DMS153 treated with DMSO at 0.1 percent for 48 hours (cell line): ENCODE data around the gene PDZK1IP1.

ENCODE experiments used
- DNase-seq: peaks from one replicate; lab custom pipeline; 2025; ENCODE audit not compliant: unreplicated experiment; lab: John Stamatoyannopoulos, UW

PDZK1IP1 gene, protein sequence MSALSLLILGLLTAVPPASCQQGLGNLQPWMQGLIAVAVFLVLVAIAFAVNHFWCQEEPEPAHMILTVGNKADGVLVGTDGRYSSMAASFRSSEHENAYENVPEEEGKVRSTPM

DNA sequence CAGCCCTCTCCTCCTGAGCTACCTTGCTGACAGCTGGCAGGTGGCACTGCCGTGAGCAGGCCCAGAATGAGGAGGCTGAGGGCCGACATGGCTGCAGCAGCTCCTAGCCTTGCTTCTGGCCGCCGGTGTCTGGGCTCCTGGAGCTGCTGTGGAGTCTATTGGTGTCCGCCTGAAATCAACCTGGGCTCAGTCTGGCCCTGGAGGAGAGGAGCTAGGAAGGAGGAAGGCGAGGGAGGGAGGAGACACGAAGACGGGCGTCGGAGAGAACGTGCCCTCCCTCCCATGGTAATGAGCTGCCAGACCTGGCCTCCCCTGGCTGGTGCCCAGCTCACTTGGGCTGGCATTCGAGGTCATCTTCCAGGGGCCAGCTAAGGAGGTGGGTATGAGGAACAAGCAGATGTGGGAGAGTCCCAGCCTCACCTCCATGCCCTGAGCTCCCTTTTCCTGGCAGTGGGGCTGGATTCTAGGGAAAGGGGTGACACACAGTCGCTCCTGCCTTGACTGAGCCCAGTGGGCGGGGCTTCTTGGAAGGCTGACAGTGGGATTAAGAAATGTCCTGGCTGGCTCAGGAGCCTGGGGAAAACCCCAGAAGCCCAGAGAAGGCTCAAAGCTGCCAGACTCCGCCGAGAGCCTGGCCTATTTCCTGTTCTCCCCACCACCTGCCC, at the start of gene PDZK1IP1:
TSS of gene PDZK1IP1 (minus strand) at position 193 of the 665 bp plus-strand sequence. CDS start at position 89, 104 bp downstream.
- DNase-seq, result no peak

DNA sequence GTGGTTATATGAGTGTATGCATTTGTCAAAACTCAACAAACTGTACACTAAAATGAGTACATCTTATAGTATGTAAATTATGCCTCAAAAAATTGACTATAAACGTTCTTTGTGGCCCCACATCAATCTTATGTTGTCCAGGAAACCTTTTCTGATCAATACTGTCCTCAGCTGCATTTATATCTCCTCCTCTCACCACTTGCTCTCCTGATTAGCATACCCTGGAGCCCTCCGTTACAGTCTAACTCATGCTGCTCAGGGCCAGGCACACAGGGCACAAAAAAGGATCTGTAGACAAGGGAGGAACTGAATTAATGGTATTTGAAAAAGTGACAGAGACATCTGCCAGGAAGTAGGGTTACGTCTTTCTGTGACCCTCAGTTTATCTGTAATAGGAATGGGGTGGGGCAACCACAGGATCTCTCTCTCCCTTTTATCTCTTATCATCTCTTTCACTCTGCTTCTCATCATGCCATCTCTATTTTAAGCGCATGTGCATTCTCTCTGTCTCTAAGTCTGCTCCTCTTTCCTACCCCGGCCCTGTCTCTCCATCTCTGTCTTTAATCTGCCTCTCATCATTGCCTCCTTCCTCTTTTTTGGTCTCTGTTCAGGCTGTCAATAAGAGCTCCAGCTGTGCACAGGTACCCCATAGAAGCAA, 49.2 kb upstream of the PDZK1IP1 start:
- no peak for DNase-seq

DNA sequence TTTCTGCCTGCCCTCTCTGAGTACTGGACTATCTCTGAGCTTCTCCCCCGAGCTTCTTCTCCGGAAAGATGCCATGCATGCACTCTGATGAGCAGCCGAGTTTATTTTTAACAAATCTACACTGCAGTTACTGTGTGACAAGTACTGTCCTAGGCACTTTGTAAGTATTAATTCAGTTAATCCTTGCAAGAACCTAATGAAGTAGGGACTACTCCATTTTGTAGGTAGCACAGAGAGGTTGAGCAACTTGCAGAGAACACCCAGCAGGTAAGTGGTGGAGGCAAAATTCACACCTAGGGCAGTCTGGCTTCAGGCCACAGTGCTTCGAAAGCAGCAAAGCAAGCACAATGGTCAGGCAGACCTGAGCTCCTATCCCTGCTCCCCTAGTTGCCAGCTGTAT, 46.0 kb upstream of the PDZK1IP1 start:
- no peak for DNase-seq

DNA sequence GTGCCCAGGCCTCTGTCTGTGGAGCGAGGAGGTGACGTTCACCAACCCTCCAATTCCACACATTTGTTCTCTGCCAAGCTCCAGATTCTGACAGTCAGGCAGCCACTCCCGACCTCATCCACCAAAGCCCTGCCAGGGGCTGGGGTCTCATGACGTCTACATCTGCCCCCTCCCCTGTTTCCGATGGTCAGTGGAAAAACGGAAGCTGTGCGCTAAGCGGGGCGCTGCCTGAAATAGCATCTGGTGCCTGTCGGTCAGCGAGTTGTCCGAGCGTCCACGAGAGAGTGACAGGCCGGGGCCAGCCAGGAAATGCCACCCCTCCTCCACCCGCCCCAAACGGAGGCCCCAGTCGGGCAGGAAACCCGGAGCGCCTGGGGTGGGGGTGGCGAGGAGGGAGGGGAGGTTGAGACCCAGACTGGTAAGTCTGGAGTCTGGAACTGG, 45.4 kb upstream of the PDZK1IP1 start:
- no peak for DNase-seq

DNA sequence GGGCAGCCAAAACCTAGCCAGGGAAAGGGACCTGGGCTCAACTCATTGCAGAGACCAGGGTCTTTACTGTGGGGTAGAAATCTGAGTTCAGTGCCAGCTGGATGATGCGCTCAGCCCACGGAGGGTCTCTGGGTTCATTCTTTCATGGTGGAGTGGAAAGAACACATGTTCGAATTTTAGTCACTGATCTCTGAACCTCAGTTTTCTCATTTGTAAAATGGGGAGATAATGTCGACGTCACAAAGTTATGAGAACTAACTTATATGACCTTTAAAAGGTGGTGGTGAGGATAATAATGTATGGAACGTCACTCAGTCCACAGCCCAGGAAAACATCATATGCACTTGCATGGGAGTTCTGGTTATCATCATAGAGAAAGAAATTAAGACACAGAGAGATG, 43.4 kb upstream of the PDZK1IP1 start:
- DNase-seq, result no peak

DNA sequence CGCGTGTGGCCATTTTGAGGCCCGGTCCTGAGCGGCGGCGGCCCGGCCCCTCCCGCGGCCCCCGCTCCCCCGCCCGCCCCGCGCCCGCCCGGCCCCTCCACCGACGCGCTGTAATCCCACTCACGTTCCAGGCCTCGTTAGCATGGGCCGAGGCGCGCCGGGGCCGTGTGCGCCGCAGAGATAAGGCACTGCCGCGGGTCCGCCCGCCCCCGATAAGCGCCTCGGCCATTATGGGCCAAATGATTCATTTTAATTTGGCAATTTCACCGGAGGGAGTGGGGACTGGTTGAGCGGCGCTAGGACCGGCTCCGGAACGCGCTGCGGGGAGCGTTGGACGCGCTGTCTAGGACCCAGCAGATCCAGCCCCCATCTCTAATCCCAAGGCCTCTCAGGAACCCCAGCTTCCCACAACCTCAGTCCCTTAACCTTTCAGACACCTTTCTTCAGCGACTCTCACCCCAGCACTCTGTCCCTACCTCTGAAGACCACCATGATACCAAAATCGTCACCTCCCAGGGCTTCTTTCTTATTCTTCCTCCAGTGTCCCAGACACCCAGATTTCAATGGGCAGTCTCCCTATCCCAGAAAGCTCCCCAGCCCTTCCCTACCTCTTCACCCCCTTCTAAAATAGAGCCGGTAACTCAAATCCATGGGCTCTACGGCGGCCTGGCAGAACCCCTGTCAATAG, 42.5 kb upstream of the PDZK1IP1 start, which contains the start of gene TAL1:
TSS of gene TAL1 (minus strand) at position 39 of the 688 bp plus-strand sequence. CDS start 6,337 bp downstream, outside the sequence.
- DNase-seq, result no peak

DNA sequence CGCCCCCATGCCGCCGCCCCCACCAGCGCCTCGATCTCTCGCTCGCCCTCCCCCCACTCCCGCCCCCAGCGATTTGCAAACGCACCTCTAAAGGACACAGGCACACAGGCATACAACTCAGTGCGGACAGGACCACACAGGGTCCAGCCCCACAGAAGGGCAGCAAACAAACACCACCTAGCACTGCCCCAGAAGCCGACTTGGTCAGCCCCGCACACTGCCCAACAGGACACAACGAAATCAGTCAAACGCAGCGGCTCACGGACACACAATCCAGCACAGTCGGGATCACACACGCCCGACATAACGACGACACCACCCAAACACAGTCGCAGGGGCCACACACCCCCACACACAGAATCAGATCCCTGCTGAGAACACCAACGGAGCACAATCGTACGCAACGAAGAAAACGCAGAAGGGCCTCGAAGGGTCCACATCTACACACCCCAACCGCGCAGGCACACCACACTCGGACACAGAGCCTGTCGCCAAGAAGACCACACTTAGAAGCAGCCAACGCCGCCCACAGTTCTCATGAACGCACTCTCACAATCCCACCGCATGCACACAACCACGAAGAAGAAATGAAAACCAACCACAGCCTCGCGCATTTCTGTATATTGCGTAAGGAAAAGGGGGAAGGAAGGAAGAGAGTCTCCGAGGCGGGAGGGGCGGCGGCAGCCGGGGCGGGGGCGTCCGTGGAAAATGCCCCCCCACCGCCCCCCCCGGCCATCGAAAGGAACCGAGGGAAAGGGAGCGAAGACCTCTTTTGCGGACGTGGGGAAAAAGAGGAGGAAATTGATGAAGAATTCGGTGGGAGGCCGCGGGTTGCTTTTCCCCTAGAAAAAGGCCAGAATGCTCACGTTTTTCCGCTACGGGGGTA, 41.7 kb upstream of the PDZK1IP1 start:
- no peak for DNase-seq

DNA sequence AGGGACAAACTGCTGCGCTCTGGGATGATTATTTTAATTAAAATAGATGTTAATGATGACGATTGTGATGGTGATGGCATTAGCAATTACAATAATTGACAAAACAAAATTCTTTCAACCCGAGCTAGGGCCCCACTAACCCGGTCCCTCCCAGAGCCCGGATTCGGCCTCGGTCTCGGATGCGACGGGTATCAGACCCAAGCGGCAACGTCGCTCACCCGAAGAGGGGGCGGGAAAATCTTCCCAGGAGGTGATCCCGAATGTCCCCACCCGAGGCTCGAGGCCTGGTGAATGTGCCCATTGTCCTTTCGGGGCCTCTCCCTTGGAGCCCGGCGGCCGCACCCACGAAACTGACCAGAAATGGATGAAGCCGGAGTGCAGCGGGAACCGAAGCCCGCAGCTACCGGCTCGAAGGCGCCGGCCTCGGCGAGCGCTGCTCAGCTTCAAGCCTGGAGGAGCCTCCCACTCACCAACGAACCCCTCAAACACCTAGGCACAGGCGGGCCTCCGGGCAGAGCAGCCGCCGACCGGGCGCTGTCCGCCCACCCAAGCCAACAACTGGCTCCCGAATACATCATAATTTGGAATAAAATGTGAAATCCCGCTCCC, 41.0 kb upstream of the PDZK1IP1 start:
- no peak for DNase-seq

DNA sequence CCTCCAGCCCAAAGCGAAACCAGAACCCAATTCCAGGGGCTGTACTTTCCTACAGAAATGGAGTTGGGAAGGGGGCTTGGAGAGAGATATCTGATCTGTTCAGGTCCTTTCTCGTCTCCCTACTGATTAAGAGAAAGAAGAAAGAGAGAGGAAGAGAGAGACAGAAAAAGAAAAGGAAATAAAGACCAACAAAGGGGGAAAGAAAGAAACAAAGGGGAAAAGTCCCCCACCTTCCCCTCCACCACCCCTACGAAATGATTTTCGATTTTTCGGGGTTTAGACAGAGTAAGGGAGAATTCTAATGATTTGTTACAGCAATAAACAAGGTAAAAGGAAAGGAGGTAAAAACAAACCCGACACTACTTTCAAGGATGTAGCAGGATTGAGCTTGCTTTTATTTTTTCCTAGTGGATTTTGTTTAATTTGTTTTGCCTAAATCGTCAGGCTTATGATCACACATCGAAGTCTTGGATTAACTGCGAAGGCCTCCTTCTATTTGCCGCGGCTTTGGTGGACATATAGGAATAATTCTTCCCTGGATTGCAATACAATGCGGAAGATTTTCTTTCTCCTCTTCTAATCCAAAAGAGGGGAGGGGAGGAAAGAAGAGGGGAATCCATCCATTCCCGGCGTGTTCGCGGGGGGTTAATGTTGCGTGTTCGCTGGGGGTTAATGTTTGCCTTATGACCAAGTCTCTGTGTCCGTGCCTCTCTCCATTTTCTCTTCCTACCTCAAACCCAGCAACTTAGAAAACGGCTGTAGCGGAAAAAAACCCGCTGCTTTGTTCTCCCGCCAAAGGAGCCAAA, 40.3 kb upstream of the PDZK1IP1 start:
- DNase-seq, result no peak

DNA sequence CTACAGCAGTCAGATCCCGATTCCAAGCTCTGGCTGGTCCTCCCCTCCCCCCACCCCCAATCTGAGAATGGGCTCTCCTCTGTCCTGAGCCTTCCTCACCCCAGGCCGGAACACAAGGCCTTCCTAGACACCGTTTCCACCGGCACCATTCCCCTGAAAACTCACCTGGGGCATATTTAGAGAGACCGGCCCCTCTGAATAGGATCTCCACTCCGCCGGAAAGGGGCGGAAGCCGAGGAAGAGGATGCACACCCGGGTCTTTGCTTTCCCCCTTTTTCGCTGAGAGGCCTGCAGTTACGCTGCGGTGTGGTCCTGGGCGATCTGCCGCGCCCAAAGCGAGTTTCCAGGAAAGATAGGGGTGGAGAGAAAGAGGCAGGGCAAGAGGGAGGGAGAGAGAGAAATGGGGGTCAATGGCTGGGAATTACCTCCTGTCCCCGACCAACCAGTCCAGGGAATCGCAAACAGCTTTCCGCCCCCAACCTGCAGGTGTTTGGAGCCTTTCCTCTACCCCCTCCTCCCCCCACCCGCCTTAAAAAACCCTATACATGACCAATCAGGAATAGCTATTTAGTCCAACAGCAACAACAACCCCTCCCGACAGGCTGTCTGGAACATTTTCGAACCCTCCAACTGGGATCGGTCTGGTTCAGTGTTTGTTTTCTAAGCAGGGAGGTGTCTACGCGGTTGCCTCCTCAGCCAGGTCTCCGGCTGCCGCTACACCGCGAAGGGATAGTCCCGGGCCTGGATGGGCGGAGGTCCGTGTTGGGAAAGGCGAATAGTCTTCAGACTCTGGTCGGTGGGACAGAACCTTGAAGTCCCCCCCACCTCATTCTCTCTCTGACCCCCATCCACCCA, 39.4 kb upstream of the PDZK1IP1 start:
- DNase-seq, result no peak

DNA sequence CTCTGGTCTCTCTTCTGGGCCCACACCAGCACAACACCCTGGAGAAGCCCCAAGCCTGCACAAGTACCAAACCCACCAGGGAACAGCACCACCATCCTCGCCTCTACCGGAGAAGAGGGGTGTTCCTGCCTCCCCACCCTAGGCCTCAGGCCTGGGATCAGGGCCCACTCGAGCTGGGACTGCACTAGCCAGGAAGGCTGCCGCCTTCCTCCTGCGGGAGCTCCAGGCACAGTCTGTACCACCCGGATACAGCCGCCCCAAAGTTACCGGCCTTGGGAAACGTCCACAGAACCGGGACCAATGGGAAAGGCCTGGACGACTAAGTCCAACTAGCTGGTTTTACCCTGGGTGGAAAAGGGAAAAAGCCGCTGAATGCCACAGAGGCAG, 38.8 kb upstream of the PDZK1IP1 start:
- DNase-seq, result no peak

DNA sequence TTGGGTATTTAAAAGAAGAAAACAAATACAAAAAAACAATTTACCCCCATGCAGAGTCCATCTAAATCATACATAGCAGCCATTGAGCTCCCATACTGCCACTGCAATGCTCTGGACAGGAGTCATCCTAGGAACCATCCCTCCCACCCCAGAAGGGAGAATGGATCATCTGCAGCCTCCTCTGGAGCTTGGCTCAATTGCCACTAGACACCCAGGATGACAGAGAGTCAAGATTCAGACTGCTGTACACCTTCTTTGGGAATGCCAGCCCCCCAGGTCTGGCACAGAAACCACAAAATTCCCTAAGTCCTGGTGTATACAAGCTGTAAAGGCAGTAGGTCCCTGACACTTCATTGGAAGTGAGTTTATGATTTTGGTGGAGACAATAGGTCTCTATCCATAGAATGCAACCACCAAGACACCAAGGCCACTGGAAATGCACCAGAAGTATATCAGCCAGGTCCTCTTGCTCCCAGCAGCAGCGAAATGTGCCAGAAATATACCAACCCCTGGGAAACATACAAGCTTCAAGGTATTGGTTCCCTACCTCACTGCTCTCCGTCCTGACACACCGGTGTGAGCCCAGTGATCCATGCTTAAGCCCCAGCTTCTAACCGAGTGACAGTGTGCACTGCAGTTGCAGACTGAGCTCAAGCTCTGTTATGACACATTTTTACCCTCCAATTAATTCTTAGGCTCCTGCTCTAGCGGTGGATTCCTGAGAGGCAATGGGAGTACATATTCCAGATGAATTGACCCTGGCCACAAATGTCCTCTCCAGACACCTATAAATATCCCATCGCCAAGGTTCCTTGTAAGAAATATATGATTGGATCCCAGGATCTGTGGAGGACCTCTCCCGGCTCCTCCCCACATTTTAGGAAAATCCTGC, 37.8 kb upstream of the PDZK1IP1 start:
- no peak for DNase-seq

DNA sequence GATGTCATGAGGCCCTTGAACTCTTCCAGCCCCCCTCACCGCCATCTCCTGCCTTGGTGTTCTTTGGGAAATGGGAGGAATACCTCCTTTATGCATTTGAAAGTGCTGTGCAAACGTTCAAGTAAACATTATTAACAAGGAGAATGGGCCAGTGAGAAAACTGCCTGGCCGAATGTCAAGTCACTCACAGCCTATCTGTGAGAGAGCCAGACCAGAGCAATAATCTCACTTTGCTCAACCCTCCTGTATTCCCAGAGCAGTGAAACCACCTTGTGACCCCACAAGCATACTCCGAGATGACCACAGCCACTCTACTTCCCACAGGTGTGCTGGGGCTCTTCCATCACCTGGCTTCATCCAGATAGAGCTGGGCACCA, 37.0 kb upstream of the PDZK1IP1 start:
- DNase-seq, result no peak

DNA sequence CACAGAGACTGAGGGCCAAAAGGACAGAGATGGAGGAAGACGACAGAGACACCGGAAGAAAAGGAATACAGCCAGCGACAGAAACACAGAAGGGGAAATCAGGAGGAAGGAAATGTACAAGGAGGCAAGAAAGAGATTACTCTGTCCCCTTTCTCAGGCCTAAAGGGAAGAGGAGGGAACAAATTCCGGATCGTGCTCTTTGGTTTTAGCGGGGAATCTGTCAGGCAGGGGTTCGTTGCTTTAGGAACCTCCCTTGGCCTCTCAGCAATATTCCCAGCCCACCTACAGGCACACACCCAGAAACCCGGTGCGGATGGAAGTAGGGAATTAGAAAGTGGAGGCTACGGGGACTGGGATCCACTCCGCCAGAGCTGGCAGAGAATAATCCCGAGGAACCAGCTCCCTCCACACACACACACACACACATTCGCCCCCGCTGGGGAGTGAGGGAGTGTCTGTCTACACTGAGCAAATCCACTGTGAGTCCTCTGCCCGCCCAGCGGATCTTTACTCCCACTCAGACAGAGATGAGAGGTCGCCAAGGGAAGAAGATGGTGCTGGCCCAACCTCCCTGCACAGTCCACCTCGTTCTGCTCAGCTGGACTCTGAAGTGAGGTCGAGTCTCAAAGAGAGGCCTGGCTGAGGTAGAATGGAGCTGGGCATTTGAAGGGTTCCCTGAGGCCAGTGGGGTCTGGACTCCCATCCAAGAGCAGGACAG, 36.4 kb upstream of the PDZK1IP1 start:
- DNase-seq, result no peak

DNA sequence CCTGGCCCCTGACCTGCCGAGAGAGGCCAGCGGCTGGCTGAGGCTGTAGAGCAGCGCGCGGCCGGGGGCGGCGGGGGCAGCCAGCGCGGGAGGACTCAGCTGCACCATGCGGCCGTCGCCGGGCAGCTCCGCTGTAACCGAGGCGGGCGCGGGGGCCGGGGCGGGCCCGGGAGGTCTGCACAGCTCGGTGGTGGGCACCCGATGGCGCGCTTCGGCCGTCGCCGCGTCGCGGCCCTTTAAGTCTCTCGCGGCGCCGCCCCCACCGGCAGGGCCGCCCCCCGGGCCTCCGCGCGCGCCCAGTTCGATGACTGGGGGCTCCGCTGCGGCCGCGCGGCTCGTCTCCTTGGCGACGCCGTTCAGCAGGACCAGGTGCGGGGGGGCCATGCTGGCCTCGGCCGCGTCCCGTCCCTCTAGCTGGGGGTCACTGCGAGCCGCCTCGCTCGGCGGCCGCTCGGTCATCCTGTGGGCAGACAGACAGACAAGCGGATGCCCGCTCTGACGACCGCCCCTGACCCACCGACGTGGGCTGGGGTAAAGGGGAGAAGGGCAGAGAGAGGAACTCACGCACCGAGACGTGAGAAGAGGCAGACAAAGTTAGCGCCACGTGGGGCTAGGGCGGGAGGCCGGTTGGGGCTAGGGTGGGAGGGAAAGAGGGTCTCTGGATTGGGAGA, 35.7 kb upstream of the PDZK1IP1 start:
- no peak for DNase-seq

DNA sequence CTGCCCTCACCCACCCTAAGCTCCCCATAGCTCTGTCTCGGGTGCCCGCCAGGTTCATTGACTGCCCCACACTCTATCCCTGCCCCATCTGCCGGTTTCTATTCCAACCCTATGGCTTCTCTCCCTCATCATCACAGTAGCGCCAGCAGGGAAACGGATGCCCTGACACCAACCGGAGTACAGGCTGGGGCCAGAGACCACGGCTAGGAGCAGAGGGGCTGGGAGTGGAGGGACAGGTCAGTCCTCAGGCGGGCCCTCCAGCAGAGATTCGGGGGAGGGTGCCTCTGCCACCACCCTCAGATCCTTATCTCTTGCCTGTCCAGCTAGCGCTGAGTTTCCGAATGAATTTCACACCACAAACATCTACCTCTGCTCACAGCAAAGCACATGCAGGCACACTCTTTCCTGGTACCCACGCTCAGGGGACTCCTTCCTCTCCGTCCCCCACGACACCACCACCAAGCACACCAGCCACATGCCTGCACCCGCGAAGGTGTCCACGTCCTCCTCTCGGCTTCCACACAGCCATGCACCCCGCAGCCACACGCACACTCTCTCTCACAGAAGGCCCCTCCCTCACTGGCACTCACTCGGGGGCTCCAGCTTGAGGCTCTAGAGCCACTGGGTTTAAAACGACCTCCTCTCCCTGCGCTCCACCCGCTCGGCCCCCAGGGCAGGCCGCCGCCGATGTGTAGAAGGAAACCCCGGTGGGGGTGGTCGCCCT, 35.0 kb upstream of the PDZK1IP1 start:
- no peak for DNase-seq
